Activated naive CD8-positive, alpha-beta T cell treated with anti-CD3 and anti-CD28 coated beads, Interleukin-2, amount 10 ng/mL, durations not matched to agents 7 days and 5 days (primary cell): ENCODE measurements around the gene CECR2. TPM values are rescaled to one million over a fixed set of nuclear protein-coding genes. Genes with fewer than 3 reads are reported as not detected.

Experiments used
- ATAC-seq: fragments of 150-1000 bp; cut with Tn5 transposase; one replicate; pipeline ENCODE4 v1.10.0; 2021; ENCODE audit warnings: low read depth, moderate library complexity
- POLR2A ChIA-PET: fragments of 350-600 bp; sonication (Branson Sonifier 250); formaldehyde crosslinking; loops from one replicate; lab custom pipeline; 2021; ENCODE audit warnings: antibody characterized with exemption; lab: Charles Lee
- DNase-seq: peaks from one replicate; pipeline ENCODE4 v3.0.0; 2021
- H3K27ac Mint-ChIP-seq: one replicate; pipeline ENCODE4 v1.8.0; 2022; ENCODE audit warnings: mild to moderate bottlenecking, mixed read lengths
- H3K27me3 Mint-ChIP-seq: one replicate; pipeline ENCODE4 v1.8.0; 2022; ENCODE audit warnings: mild to moderate bottlenecking, moderate library complexity, mixed read lengths
- H3K36me3 Mint-ChIP-seq: one replicate; pipeline ENCODE4 v1.8.0; 2021; ENCODE audit warnings: mild to moderate bottlenecking, mixed read lengths
- H3K4me1 Mint-ChIP-seq: one replicate; pipeline ENCODE4 v1.8.0; 2021; ENCODE audit warnings: mixed read lengths
- H3K4me3 Mint-ChIP-seq: one replicate; pipeline ENCODE4 v1.8.0; 2022; ENCODE audit warnings: mild to moderate bottlenecking, moderate library complexity, mixed read lengths
- H3K9me3 Mint-ChIP-seq: one replicate; pipeline ENCODE4 v1.8.0; 2021; ENCODE audit warnings: mixed read lengths
- total RNA-seq, 2 experiments: library from RNA; stranded (reverse); gene quantifications; one replicate each; pipeline ENCODE4 v1.2.3, GENCODE V29; 2021

The CECR2 gene
- total RNA-seq, 2 experiments from 2014 or later: 0.06 TPM; not detected in 1

DNA sequence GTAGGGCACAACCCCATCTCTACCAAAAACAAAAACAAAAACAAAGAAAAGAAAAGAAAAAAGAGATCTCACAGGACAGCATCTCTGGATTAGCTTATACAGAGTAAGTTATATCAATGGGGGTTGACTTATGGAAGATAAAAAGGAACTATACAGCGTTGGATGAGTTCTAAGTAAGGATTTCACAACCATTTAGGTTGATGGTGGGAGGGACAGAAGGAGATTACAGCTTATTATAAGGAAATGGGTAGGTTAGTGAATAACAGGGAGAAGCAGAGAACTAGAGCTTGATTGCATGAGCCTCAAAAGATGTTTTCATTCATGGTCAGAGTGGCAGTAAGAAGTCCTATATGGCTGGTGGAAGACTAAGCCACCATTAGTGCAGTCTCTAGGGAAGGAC is 60.3 kb downstream of the CECR2 start:
- H3K4me1 Mint-ChIP-seq: peaks cover 3% of the 10 kb centered on the region
- POLR2A ChIA-PET: no interaction called here

GRCh38 chr22:17430412-17430811 is 61.2 kb downstream of the CECR2 start:
- Mint-ChIP-seq H3K27ac (no peak overlapping the region), H3K36me3 (no peaks in the 10 kb centered on the region), H3K27me3 (peaks cover 10% of the 10 kb centered on the region), H3K9me3 (no peaks in the 10 kb centered on the region), H3K4me3 (no peak overlapping the region), H3K4me1 (peaks cover 3% of the 10 kb centered on the region)
- POLR2A ChIA-PET: no interaction called here
- no peak for DNase-seq
- no peak for ATAC-seq

More for the DNA sequence above, 60.3 kb downstream of the CECR2 start:
- H3K4me3 Mint-ChIP-seq: no peak overlapping the region
- no peak for ATAC-seq
- no peak for DNase-seq
- no peak overlapping the region for H3K27ac Mint-ChIP-seq
- no peaks in the 10 kb centered on the region for H3K36me3 Mint-ChIP-seq
- peaks cover 5% of the 10 kb centered on the region for H3K27me3 Mint-ChIP-seq
- no peaks in the 10 kb centered on the region for H3K9me3 Mint-ChIP-seq

- H3K4me3 Mint-ChIP-seq: no peak overlapping the region
- no peaks in the 10 kb centered on the region for H3K36me3 Mint-ChIP-seq
- H3K27me3 Mint-ChIP-seq: peaks cover 13% of the 10 kb centered on the region
- no peak for DNase-seq
- no peaks in the 10 kb centered on the region for H3K9me3 Mint-ChIP-seq
- ATAC-seq: no peak
- POLR2A ChIA-PET: no interaction called here
- peaks cover 3% of the 10 kb centered on the region for H3K4me1 Mint-ChIP-seq
- no peak overlapping the region for H3K27ac Mint-ChIP-seq
Observed at GRCh38 chr22:17431179-17431578, 61.9 kb downstream of the CECR2 start.

DNA sequence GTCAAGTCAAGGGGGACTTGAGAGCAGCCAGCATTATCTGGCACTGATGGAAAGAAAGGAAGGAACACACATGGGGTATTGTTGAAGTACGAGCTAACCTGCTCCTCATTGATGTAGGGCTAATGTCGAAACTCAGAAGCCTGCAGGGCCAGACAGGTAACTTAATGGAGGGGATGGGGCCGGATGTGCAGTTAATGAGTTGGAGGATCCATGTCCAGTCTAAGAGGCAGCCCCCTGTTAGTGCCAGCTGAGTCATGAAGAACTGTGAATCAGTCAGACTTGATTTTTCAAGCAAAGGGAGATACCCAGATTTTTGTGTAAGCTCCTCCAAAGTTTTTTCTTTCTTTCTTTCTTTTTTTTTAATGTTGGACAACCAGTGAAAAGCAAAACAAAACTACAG is 65.6 kb downstream of the CECR2 start:
- no peaks in the 10 kb centered on the region for H3K36me3 Mint-ChIP-seq
- DNase-seq: no peak
- H3K27ac Mint-ChIP-seq: no peak overlapping the region
- H3K27me3 Mint-ChIP-seq: peaks cover 21% of the 10 kb centered on the region
- H3K9me3 Mint-ChIP-seq: no peaks in the 10 kb centered on the region
- no peak for ATAC-seq
- no peak overlapping the region for H3K4me3 Mint-ChIP-seq
- H3K4me1 Mint-ChIP-seq: peaks cover 9% of the 10 kb centered on the region
- POLR2A ChIA-PET: no interaction called here

DNA sequence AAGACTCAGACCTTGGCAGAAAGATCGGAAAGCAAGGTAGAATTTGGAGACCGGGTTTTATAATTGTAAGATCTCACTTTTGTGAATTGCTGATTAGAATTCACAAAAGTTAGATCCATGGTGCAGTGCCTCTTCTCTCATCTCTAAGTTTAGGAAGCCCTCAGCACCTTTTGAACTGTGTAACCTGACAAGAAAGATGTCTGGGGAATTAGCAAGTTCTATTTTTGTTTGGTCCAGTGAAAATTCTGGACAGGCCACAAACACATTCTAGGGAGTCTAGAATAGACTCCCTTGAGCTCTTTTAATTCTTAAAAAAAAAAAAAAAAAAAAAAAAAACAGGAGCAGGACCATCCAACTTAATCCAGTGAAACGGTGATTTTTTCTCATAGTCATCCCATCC is 66.1 kb downstream of the CECR2 start:
- POLR2A ChIA-PET: no interaction called here
- peaks cover 9% of the 10 kb centered on the region for H3K4me1 Mint-ChIP-seq
- H3K36me3 Mint-ChIP-seq: no peaks in the 10 kb centered on the region
- no peaks in the 10 kb centered on the region for H3K9me3 Mint-ChIP-seq
- ATAC-seq: no peak
- no peak for DNase-seq
- H3K27ac Mint-ChIP-seq: no peak overlapping the region
- H3K4me3 Mint-ChIP-seq: no peak overlapping the region
- peaks cover 21% of the 10 kb centered on the region for H3K27me3 Mint-ChIP-seq

DNA sequence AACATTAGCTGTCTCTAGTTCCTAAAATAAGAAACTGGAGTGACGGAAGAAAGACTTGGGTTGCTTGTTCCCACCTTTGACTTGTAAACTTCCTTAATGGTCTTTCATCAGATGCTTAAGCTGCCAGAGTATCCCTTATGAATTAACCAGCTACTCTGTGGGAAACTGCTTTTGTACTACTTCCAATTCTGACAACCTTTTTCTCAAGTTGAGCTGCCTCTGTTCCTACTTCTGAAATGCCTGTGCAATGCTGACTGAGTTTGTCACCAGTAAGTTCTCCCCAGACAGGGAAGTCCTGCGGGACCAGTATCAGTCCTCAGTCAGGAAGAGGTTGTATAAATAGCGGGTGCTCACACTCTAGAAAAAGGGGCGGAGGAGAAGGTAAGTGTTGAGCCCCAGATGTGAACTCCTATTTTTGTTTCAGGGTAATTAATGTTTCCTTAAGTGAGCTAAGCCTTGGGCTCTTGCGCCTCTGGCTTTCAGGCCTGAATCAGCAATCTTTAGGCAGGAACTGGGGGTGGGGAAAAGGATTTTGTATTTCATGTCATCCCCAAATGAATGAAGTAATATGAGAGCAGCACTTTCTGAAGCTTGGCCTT is 67.2 kb downstream of the CECR2 start:
- DNase-seq (no peak), ATAC-seq (no peak)
- Mint-ChIP-seq H3K27me3 (peaks cover 21% of the 10 kb centered on the region), H3K27ac (no peak overlapping the region), H3K4me1 (peaks cover 5% of the 10 kb centered on the region), H3K4me3 (no peak overlapping the region), H3K36me3 (no peaks in the 10 kb centered on the region), H3K9me3 (no peaks in the 10 kb centered on the region)
- POLR2A ChIA-PET: no interaction called here

- Mint-ChIP-seq H3K9me3 (no peaks in the 10 kb centered on the region), H3K4me1 (peaks cover 5% of the 10 kb centered on the region), H3K4me3 (no peak overlapping the region), H3K36me3 (no peaks in the 10 kb centered on the region), H3K27ac (no peak overlapping the region), H3K27me3 (peaks cover 21% of the 10 kb centered on the region)
- ATAC-seq: no peak
- POLR2A ChIA-PET: no interaction called here
- no peak for DNase-seq
Observed at GRCh38 chr22:17436981-17437412, 67.7 kb downstream of the CECR2 start.

GRCh38 chr22:17438026-17438425 is 68.8 kb downstream of the CECR2 start:
- no peak for DNase-seq
- H3K27me3 Mint-ChIP-seq: peaks cover 21% of the 10 kb centered on the region
- no peak overlapping the region for H3K4me3 Mint-ChIP-seq
- no peaks in the 10 kb centered on the region for H3K36me3 Mint-ChIP-seq
- peaks cover 5% of the 10 kb centered on the region for H3K4me1 Mint-ChIP-seq
- POLR2A ChIA-PET: no interaction called here
- H3K27ac Mint-ChIP-seq: no peak overlapping the region
- H3K9me3 Mint-ChIP-seq: no peaks in the 10 kb centered on the region
- no peak for ATAC-seq

DNA sequence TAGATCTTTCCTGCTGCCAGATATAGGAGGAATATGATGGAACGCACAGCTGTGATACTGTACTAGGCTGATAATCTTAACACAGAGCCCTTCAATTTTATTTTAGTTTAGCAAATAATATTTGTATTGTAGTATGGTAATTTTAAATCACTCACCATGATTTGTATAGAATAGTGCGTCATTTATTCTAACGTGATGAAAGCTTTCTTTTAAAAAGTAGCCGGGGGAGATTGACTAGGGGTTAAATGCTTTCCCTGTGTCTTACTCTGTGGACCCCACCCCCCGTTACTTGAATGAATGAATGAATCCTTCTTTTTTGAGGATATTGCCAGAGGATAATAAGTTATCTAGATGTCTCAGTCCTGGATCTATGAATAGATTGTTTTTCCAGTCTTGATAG is 72.1 kb downstream of the CECR2 start:
- Mint-ChIP-seq H3K27me3 (peaks cover 14% of the 10 kb centered on the region), H3K4me1 (peaks cover 5% of the 10 kb centered on the region), H3K4me3 (no peak overlapping the region), H3K36me3 (no peaks in the 10 kb centered on the region), H3K27ac (no peak overlapping the region), H3K9me3 (no peaks in the 10 kb centered on the region)
- POLR2A ChIA-PET: no interaction called here
- DNase-seq (no peak), ATAC-seq (no peak)

GRCh38 chr22:17443405-17444203 is 74.3 kb downstream of the CECR2 start:
- POLR2A ChIA-PET: no interaction called here

DNA sequence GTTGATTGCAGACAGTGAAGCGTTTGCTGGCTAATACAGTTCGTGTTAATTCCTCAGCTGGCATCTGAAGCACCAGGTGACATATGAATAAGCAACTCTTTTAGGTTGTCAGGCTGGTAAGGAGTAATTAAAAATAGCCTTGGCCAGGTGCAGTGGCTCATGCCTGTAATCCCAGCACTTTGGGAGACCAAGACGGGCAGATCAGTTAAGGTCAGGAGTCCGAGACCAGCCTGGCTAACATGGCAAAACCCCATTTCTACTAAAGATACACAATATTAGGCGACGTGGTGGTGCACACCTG is 74.9 kb downstream of the CECR2 start:
- no peaks in the 10 kb centered on the region for H3K36me3 Mint-ChIP-seq

More at GRCh38 chr22:17443405-17444203, 74.3 kb downstream of the CECR2 start:
- Mint-ChIP-seq H3K4me1 (no peaks in the 10 kb centered on the region), H3K4me3 (no peak overlapping the region), H3K27ac (no peak overlapping the region), H3K36me3 (no peaks in the 10 kb centered on the region), H3K27me3 (peaks cover 6% of the 10 kb centered on the region), H3K9me3 (no peaks in the 10 kb centered on the region)
- no peak for ATAC-seq
- no peak for DNase-seq

DNA sequence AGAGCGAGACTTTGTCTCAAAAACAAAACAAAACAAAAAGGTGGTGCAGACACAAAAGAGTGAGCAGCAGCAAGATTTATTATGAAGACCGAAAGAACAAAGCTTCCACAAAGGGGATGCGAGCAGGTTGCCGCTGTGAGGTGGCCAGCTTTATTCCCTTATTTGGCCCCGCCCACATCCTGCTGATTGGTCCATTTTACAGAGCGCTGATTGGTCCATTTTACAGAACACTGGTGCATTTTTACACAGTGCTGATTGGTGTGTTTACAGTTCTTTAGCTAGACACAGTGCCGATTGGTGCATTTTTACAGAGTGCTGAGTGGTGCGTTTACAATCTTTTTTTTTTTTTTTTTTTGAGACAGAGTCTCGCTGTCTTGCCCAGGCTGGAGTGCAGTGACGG is 77.4 kb downstream of the CECR2 start:
- Mint-ChIP-seq H3K27me3 (peaks cover 4% of the 10 kb centered on the region), H3K4me3 (no peak overlapping the region), H3K36me3 (no peaks in the 10 kb centered on the region), H3K9me3 (no peaks in the 10 kb centered on the region), H3K27ac (no peak overlapping the region), H3K4me1 (no peaks in the 10 kb centered on the region)
- no peak for DNase-seq
- POLR2A ChIA-PET: no interaction called here
- no peak for ATAC-seq

More for the DNA sequence above, 74.9 kb downstream of the CECR2 start:
- POLR2A ChIA-PET: no interaction called here
- Mint-ChIP-seq H3K4me1 (no peaks in the 10 kb centered on the region), H3K4me3 (no peak overlapping the region), H3K9me3 (no peaks in the 10 kb centered on the region), H3K27me3 (peaks cover 4% of the 10 kb centered on the region), H3K27ac (no peak overlapping the region)
- DNase-seq: no peak
- no peak for ATAC-seq

DNA sequence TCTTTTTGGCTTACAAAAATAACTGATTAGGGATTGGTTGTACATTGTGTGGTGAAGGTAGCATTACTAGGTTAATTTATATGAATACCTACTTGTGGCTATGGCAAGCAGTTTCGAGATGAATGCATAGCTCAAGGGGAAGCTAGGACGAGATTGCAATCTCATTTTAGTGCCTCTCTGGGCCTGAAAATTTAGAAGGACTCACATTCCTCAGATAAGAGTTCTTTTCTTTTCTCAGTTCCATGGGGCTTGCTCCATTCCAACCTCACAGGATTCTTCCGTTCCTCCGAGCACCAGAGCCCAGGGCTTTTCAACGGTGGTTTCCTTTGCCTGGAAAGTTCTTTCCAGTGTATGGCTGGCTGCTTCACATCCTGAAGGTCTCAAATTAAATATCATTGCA is 82.1 kb downstream of the CECR2 start:
- Mint-ChIP-seq H3K9me3 (no peaks in the 10 kb centered on the region), H3K4me1 (no peaks in the 10 kb centered on the region), H3K4me3 (no peak overlapping the region), H3K36me3 (no peaks in the 10 kb centered on the region), H3K27ac (no peak overlapping the region), H3K27me3 (peaks cover 5% of the 10 kb centered on the region)
- DNase-seq: no peak
- no peak for ATAC-seq
- POLR2A ChIA-PET: no interaction called here

GRCh38 chr22:17460895-17461294 is 91.6 kb downstream of the CECR2 start:
- Mint-ChIP-seq H3K27ac (no peak overlapping the region), H3K36me3 (no peaks in the 10 kb centered on the region), H3K9me3 (no peaks in the 10 kb centered on the region), H3K4me3 (no peak overlapping the region), H3K4me1 (no peaks in the 10 kb centered on the region), H3K27me3 (peaks cover 15% of the 10 kb centered on the region)
- DNase-seq: no peak
- POLR2A ChIA-PET: no interaction called here
- ATAC-seq: no peak
